Neuron (in vitro differentiated cells): ENCODE results near the gene PPP3CB.
A peak's percentile ranks its signal among the peaks of the same experiment; 100 is the strongest.

Experiments used
- H2AFZ ChIP-seq: one replicate; pipeline ENCODE4 v1.6.1; 2013; ENCODE audit warnings: low read depth, mild to moderate bottlenecking, inconsistent platforms, low read length, moderate library complexity
- H3K27me3 ChIP-seq: one replicate; pipeline ENCODE4 v1.6.1; 2013; ENCODE audit warnings: low read length; ENCODE audit not compliant: insufficient read depth
- H3K36me3 ChIP-seq: one replicate; pipeline ENCODE4 v1.6.1; 2013; ENCODE audit warnings: low read length; ENCODE audit not compliant: insufficient read depth
- H3K4me1 ChIP-seq: one replicate; pipeline ENCODE4 v1.6.1; 2013; ENCODE audit warnings: low read length; ENCODE audit not compliant: insufficient read depth
- H3K4me3 ChIP-seq: 2 replicates; pipeline ENCODE4 v1.5.1; 2013; ENCODE audit warnings: mild to moderate bottlenecking, low read length, moderate library complexity
- H3K9me3 ChIP-seq: one replicate; pipeline ENCODE4 v1.6.1; 2013; ENCODE audit warnings: low read length

PPP3CB gene

DNA sequence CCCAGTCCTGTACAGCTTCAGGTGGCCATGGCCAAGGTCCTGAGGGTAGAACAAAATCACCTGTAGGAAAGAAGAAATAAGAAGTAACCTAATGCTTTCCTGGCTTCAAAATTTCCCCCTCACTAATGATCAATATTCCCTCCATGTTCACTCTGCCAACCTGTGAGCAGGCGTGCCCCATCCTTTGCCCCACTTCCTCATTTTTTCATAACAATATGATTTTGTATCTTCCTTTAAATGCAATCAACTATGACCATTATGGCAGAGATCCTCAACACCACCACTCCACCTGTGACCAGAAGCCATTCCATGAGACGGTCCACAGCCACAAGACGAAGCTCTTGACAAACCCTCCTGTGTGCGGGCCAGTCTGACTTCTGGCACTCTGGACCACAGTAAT is 69.5 kb downstream of the PPP3CB start:
- Histone ChIP-seq H3K27me3 (no peaks in the 10 kb centered on the region), H3K4me3 (no peak overlapping the region), H2AFZ (no peak overlapping the region), H3K9me3 (no peaks in the 10 kb centered on the region), H3K4me1 (no peaks in the 10 kb centered on the region), H3K36me3 (peaks cover 64% of the 10 kb centered on the region)

DNA sequence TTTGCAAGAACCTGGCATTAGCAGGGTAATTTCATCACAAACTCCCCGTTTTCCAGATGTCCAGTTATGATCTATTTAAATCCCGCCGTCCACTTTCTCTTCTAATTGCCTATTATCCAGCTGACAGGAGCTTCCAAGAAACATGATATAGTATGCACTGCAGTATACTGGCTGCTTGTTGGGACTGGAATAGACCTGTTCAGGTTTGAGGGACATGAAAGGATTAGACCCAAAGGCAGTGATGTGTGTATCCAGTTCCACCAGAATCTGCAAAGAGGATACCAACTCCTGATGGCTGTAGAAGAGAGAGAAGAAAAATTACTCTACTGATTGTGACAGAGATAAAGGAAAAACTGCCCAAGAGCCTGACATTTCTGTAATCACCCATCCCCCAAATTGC is 71.3 kb downstream of the PPP3CB start:
- Histone ChIP-seq H3K4me3 (no peak overlapping the region), H3K36me3 (peaks cover 66% of the 10 kb centered on the region)

DNA sequence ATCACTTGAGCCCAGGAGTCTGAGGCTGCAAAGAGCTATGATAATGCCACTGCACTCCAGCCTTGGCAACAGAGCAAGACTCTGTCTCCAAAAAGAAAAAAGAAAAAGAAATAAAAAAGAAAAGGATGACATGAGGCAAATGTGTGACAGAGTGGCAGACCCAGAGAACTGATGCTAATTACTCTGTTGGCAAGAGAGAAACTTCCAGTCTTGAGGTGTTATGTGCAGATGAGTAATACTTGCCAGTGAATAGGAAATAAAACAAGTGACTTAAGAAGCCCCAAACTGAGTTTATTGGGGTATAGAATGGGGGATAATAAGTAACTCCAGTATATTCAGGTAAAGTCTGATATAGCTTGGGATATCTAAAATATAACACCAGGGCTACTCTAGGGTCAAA is 72.5 kb downstream of the PPP3CB start:
- Histone ChIP-seq H3K4me3 (no peak overlapping the region), H3K27me3 (no peaks in the 10 kb centered on the region), H3K4me1 (no peaks in the 10 kb centered on the region), H3K36me3 (peaks cover 63% of the 10 kb centered on the region), H2AFZ (no peak overlapping the region), H3K9me3 (no peaks in the 10 kb centered on the region)

More for the DNA sequence above, 71.3 kb downstream of the PPP3CB start:
- Histone ChIP-seq H2AFZ (no peak overlapping the region), H3K27me3 (no peaks in the 10 kb centered on the region), H3K9me3 (no peaks in the 10 kb centered on the region), H3K4me1 (no peaks in the 10 kb centered on the region)

DNA sequence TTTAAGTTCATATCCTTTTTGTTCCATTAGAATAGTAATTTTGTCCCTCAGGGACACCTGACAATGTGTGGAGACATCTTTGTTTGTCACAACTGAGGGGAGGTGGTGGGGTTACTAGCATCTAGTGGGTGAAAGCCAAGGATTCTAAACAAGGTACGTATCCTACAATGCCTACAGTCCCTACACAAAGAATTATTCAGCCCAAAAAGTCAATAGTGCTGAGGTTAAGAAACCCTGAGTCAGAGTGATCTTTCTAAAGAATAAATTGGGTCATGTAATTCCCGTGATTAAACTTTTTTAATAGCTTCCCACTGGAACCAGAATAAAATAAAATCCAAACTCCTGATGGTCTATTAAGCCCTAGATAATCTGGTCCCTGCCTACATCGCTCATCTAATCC is 79.3 kb downstream of the PPP3CB start:
- Histone ChIP-seq H3K36me3 (peaks cover 5% of the 10 kb centered on the region), H2AFZ (no peak overlapping the region), H3K4me3 (no peak overlapping the region)

DNA sequence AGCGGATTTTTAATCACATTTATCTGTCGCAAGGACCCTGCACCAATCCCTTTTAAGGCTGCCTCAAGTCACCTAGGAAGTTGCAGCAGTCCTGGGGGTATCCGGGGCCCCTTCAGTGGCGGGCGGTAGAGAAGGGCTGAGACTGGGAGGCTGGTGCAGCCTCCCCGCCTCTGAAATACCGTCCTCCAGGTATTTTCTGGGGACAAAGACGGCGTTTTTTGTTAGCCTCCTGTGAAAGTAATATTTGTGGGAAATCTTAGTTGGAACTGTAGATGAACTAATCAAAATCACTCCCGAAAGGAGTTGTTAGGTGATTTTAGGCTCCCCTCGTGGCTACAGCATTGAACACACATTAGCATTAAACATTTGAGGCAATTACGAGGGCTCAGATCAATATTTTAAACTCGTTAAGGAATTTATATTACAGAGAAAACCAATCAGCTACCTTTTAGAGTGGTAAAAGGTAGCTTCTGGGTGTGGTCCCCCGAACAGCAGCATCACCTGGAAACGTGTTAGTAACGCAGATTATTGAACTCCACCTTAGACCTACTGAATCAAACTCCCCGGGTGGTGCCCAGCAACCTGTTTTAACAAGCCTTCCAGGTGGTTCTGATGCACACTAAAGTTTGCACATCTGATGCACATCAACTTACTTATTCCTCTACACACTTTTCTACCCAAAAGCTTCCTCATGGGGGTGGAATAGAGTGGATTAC is 81.4 kb downstream of the PPP3CB start:
- H3K4me1 ChIP-seq: peaks cover 10% of the 10 kb centered on the region
- H3K27me3 ChIP-seq: no peaks in the 10 kb centered on the region
- peak overlapping the region; percentile 95 for H3K4me3 ChIP-seq

More for the DNA sequence above, 79.3 kb downstream of the PPP3CB start:
- Histone ChIP-seq H3K27me3 (no peaks in the 10 kb centered on the region), H3K9me3 (no peaks in the 10 kb centered on the region), H3K4me1 (peaks cover 10% of the 10 kb centered on the region)

DNA sequence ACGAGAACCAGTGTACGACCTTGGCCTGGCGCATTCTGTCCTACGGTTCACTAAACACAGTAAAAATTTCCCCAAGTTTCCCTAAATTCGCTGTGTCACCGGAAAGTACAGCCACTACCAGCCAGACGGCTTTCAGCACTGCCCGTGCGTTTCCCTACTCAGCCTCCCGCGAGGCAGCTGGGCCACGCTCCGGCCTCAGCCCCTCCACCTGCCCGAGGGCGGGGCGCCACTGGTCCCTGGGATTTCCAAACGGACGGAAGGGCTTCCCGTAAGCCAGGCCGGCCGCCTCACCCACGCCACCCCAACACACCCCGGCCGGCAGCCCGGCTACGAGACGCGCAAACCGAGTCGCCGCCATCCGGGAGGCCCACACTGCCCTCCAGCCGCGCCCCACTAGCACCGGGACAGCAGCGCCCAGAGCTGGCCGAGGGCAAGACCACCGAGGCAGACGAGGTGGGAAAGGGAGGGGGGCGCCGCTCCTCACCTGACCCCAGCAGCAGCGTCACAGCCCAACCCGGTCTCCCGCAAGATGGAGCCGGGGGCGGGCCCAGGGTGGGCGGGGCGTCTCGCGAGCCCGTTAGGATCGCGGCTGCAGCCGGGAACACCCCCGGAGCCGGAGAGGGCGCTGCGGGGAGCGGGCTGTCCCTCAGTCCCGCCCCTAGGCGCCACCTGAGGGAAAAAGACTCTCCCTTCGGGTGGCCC is 82.1 kb downstream of the PPP3CB start, which contains the start of gene ANXA7:
Gene ANXA7, minus strand, starts transcription at position 531 of the 702 bp plus-strand sequence. CDS start 13,202 bp downstream, outside the sequence.
- Histone ChIP-seq H3K4me1 (peaks cover 10% of the 10 kb centered on the region), H3K4me3 (peak within 1 kb of the TSS; percentile 95), H3K27me3 (no peaks in the 10 kb centered on the region), H3K36me3 (peaks cover 2% of the 10 kb centered on the region), H3K9me3 (no peaks in the 10 kb centered on the region), H2AFZ (peak within 1 kb of the TSS; percentile 98)

More for the DNA sequence above, 81.4 kb downstream of the PPP3CB start:
- H3K36me3 ChIP-seq: peaks cover 2% of the 10 kb centered on the region
- no peaks in the 10 kb centered on the region for H3K9me3 ChIP-seq
- peak overlapping the region; percentile 98 for H2AFZ ChIP-seq

DNA sequence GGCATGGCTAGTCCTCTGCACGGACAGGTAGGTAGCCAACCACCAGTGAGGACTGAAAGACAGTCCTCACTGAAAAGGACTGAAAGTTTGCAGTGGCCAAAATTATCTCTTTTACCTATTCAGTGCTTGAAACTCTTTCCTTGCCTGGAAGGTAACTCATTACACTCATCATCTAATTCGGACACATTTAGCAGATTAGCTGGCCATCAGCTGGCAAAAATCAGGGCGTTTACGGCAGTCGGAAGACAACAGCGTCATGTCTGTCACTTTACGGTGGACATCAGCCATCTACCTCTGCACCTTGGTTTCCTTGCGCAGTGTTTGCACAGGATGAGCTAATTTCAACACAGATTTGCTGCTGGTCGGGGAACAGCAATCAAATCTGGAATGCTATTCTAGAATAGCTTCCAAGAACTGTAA is 82.7 kb downstream of the PPP3CB start:
- Histone ChIP-seq H3K36me3 (peaks cover 2% of the 10 kb centered on the region), H3K9me3 (no peaks in the 10 kb centered on the region), H3K4me1 (peaks cover 10% of the 10 kb centered on the region), H3K27me3 (no peaks in the 10 kb centered on the region), H3K4me3 (peak overlapping the region; percentile 95), H2AFZ (peak overlapping the region; percentile 98)

DNA sequence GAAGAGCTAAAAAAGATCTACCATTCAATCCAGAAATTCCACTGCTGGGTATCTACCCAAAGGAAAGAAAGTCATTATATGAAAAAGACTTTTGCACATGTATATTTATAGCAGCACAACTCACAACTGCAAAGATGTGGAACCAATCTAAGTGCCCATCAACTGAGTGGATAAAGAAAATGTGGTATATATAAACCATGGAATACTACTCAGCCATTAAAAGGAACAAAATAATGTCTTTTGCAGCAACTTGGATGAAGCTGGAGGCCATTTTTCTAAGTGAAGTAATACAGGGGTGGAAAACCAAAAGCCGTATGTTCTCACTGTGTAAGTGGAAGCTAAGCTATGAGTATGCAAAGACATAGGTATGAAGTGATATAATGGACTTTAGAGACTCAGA is 84.9 kb downstream of the PPP3CB start:
- Histone ChIP-seq H3K9me3 (no peaks in the 10 kb centered on the region), H2AFZ (no peak overlapping the region), H3K27me3 (no peaks in the 10 kb centered on the region), H3K4me1 (peaks cover 10% of the 10 kb centered on the region), H3K4me3 (no peak overlapping the region), H3K36me3 (peaks cover 4% of the 10 kb centered on the region)

DNA sequence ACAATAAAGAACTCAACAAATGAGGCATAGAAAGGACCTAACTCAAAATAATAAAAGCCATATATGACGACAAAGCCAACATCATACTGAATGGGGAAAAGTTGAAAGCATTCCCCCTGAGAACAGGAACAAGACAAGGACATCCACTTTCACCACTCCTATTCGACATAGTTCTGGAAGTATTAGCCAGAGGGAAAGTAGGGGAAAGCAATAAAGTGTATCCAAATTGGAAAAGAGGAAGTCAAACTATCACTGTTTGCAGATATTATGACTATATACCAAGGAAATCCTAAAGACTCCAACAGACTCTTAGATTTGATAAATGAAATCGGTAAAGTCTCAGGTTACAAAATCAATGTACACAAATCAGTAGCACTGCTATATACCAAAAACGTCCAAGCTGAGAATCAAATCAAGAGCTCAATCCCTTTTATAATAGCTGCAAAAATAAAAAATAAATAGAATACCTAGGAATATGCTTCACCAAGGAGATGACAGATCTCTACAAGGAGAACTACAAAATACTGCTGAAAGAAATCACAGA is 86.8 kb downstream of the PPP3CB start:
- H3K4me1 ChIP-seq: peaks cover 6% of the 10 kb centered on the region

DNA sequence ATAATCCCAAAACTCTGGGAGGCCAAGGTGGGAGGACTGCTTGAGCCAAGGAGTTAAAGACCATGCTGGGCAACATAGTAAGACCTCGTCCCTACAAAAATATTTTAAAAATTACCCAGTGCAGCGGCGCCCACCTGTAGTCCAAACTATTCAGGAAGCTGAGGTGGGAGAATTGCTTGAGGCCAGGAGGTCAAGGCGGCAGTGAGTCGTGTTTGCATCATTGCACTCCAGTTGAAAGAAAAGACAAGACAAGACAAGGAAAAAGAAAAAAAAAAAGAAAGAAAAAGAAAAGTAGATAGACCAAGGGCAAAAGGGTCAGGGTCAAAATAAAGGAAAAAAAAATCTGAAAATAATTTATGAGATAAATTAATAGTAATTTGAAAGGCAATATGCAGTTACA is 87.8 kb downstream of the PPP3CB start:
- Histone ChIP-seq H3K27me3 (no peaks in the 10 kb centered on the region), H3K36me3 (peaks cover 4% of the 10 kb centered on the region), H3K4me1 (peaks cover 4% of the 10 kb centered on the region), H2AFZ (no peak overlapping the region), H3K9me3 (no peaks in the 10 kb centered on the region), H3K4me3 (no peak overlapping the region)

More for the DNA sequence above, 86.8 kb downstream of the PPP3CB start:
- H3K9me3 ChIP-seq: no peaks in the 10 kb centered on the region
- no peak overlapping the region for H2AFZ ChIP-seq
- no peaks in the 10 kb centered on the region for H3K27me3 ChIP-seq
- H3K36me3 ChIP-seq: peaks cover 4% of the 10 kb centered on the region
- H3K4me3 ChIP-seq: no peak overlapping the region

DNA sequence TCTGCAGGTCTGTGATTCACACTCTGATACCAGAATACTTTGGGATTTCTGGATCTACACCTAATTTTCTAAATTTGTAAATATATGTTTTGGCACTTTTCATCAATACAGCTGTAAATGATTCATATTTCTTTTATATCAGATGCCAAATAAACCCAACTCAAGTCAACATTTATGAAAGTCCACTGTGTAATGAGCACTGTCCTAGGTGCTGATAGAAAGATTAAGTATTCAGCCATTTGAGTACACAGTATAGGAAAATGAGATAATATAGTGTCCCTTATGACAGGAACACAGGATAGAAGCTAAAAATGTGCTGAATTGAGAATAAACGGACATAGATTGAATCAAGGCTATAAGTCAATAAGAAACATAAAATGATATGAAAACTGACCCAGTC is 88.3 kb downstream of the PPP3CB start:
- no peaks in the 10 kb centered on the region for H3K9me3 ChIP-seq

DNA sequence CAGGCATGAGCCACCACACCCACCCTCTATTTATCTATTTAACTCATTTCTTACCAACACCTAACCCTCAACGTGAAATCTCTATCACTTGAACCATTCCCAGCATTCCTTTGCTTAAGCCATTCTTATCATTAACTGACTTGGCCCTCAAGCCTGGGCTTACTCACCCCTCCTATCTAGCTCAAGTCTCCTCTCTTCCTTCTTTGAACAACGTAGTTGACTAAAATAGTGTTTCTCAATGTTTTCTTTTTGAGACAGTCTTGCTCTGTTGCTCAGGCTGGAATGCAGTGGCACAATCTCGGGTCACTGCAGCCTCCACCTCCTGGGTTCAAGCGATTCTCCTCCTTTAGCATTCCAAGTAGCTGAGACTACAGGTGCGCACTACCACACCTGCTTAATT is 89.0 kb downstream of the PPP3CB start:
- Histone ChIP-seq H3K4me1 (no peaks in the 10 kb centered on the region), H2AFZ (no peak overlapping the region), H3K27me3 (no peaks in the 10 kb centered on the region), H3K36me3 (peaks cover 4% of the 10 kb centered on the region), H3K9me3 (no peaks in the 10 kb centered on the region), H3K4me3 (no peak overlapping the region)

More for the DNA sequence above, 88.3 kb downstream of the PPP3CB start:
- H3K4me1 ChIP-seq: no peaks in the 10 kb centered on the region
- no peak overlapping the region for H3K4me3 ChIP-seq
- H3K27me3 ChIP-seq: no peaks in the 10 kb centered on the region
- H2AFZ ChIP-seq: no peak overlapping the region
- peaks cover 4% of the 10 kb centered on the region for H3K36me3 ChIP-seq

DNA sequence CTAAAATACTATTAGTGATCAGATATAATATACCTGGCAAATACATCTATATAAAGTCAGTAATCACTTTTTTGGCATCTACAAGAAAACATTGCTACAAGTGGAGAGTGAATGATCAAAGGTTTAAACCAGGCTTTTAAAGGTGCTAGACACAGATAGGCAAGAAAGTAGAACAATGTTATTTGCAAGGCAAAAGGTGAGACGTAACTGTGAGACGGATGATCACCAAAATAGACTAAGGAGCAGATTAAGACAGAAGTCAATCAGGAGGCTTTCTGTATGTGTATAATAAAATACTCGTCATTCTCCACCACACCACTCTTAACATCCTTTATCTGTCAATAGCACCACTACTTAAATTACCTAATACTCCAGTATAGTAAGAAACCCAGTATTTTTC is 90.3 kb downstream of the PPP3CB start:
- peaks cover 4% of the 10 kb centered on the region for H3K36me3 ChIP-seq
- H2AFZ ChIP-seq: no peak overlapping the region
- no peaks in the 10 kb centered on the region for H3K4me1 ChIP-seq
- no peaks in the 10 kb centered on the region for H3K27me3 ChIP-seq
- no peaks in the 10 kb centered on the region for H3K9me3 ChIP-seq
- no peak overlapping the region for H3K4me3 ChIP-seq
